Nasal cavity respiratory epithelium epithelial cell of viscerocranial mucosa (primary cell): ENCODE results near the gene CFAP68. TPM values are rescaled to one million over a fixed set of nuclear protein-coding genes. Genes with fewer than 3 reads are reported as not detected.

Experiments
- total RNA-seq: library from RNA; depleted of rRNA; stranded (reverse); fragments of >200 nt; gene quantifications from 2 replicates; pipeline ENCODE4 v1.2.3, GENCODE V29; 2014

The CFAP68 gene
- total RNA-seq = 15.9 and 21.2 TPM in 2 replicates

GRCh38 chr11:111878849-111879636 lies at the start of gene CFAP68, which contains the start of gene FDXACB1:
Gene CFAP68 (plus strand): TSS chr11:111879541. CDS start chr11:111879561, 20 bp downstream.
Gene FDXACB1 (minus strand): TSS chr11:111879165. CDS start chr11:111879132, 33 bp downstream.

GRCh38 chr11:111870886-111871692 lies 8.3 kb upstream of the CFAP68 start, which contains the start of gene ALG9:
Gene ALG9 (minus strand): TSS chr11:111871581. CDS start chr11:111871482, 99 bp downstream.

GRCh38 chr11:111911563-111912401 lies 32.4 kb downstream of the CFAP68 start, which contains the start of gene CRYAB:
Gene CRYAB (minus strand): TSS chr11:111911770. CDS start chr11:111911724, 46 bp downstream.

GRCh38 chr11:111912535-111912934 lies 33.2 kb downstream of the CFAP68 start, which contains the start of gene HSPB2:
Gene HSPB2 (plus strand): TSS chr11:111912734. CDS start chr11:111912830, 96 bp downstream.

GRCh38 chr11:111918390-111919256 lies 39.3 kb downstream of the CFAP68 start, which contains the start of gene C11orf52:
Gene C11orf52 (plus strand): TSS chr11:111918913. CDS start chr11:111918973, 60 bp downstream.

Other genes starting within 250 kb of the CFAP68 start
- gene PPP2R1B, start 113.2 kb upstream of the CFAP68 start, total RNA-seq = 28.4 and 33.4 TPM in 2 replicates
- gene ALG9, start 8.0 kb upstream of the CFAP68 start, total RNA-seq = 33.0 and 41.0 TPM in 2 replicates
- 2.1 and 2.4 TPM in 2 replicates for gene FDXACB1, start 376 bp upstream of the CFAP68 start, total RNA-seq
- gene CRYAB, start 32.2 kb downstream of the CFAP68 start, total RNA-seq = 1.0 and 13.2 TPM in 2 replicates
- gene HSPB2, start 33.2 kb downstream of the CFAP68 start, total RNA-seq = not detected in 2 replicates
- 1.0 and 1.1 TPM in 2 replicates for gene C11orf52, start 39.4 kb downstream of the CFAP68 start, total RNA-seq
- 16.5 and 20.2 TPM in 2 replicates for gene DIXDC1, start 57.8 kb downstream of the CFAP68 start, total RNA-seq
- gene DLAT, start 145.9 kb downstream of the CFAP68 start, total RNA-seq = 34.2 and 39.6 TPM in 2 replicates
- gene PIH1D2, start 194.5 kb downstream of the CFAP68 start, total RNA-seq = 0.50 and 0.68 TPM in 2 replicates
- 28.0 and 33.5 TPM in 2 replicates for gene NKAPD1, start 194.8 kb downstream of the CFAP68 start, total RNA-seq
- gene TIMM8B, start 207.2 kb downstream of the CFAP68 start, total RNA-seq = 44.0 and 54.7 TPM in 2 replicates
- 140 and 215 TPM in 2 replicates for gene SDHD, start 207.3 kb downstream of the CFAP68 start, total RNA-seq